Ascending aorta (tissue), 2 donors: Measurements from ENCODE around the gene ARMH4. TPM values are rescaled to one million over a fixed set of nuclear protein-coding genes. Genes with fewer than 3 reads are reported as not detected.

ENCODE experiments used
- DNase-seq, 2 donors: peaks; one replicate each; pipeline ENCODE4 v3.0.0-alpha.2; 2019; ENCODE audit warnings: low spot score in 2 of 2
- H3K27ac ChIP-seq, 2 donors: fragments of 200-600 bp; sonication (generic); one replicate each; pipeline ENCODE4 v1.5.1; 2016 to 2017; ENCODE audit warnings: mild to moderate bottlenecking in 1 of 2
- H3K27me3 ChIP-seq: fragments of 200-600 bp; sonication (generic); one replicate; pipeline ENCODE4 v1.5.1; 2017
- H3K36me3 ChIP-seq, 2 donors: fragments of 200-600 bp; sonication (generic); one replicate each; pipeline ENCODE4 v1.5.1; 2016
- H3K4me1 ChIP-seq, 2 donors: fragments of 200-600 bp; sonication (generic); one replicate each; pipeline ENCODE4 v1.5.1; 2016 to 2017; ENCODE audit warnings: mild to moderate bottlenecking in 1 of 2
- H3K4me3 ChIP-seq, 2 donors: fragments of 200-600 bp; sonication (generic); one replicate each; pipeline ENCODE4 v1.5.1; 2016 to 2017; ENCODE audit warnings: mild to moderate bottlenecking in 1 of 2
- H3K9me3 ChIP-seq, 2 donors: fragments of 200-600 bp; sonication (generic); one replicate each; pipeline ENCODE4 v1.5.1; 2016
- CTCF ChIP-seq, 3 experiments: fragments of 200-600 bp in 2 of 3; fragments of 450-650 bp in 1 of 3; sonication (generic) in 2 of 3; IDR thresholded peaks; one replicate each; pipeline ENCODE4 v1.5.1; 2016 to 2019; ENCODE audit warnings: antibody characterized with exemption in 3 of 3, mild to moderate bottlenecking in 1 of 3, moderate library complexity in 1 of 3
- intact Hi-C: fragments of 100-400 bp; cut with DNase I; formaldehyde crosslinking; loops from one replicate; pipeline ENCODE4 v1.15.1; 2023
- total RNA-seq: library from RNA; depleted of rRNA; stranded (reverse); fragments of >200 nt; gene quantifications from one replicate; pipeline ENCODE4 v1.1.0, GENCODE V29; 2016

The ARMH4 gene
- total RNA-seq, 1 donor from 2014 or later: 3.8 TPM

- no peaks in the 10 kb centered on the region for H3K9me3 ChIP-seq
- no peaks in the 10 kb centered on the region for H3K36me3 ChIP-seq
- H3K27ac ChIP-seq: no peak overlapping the region
- intact Hi-C loops: loop anchor here (1.0 to 5.0 kb wide), 2 partner anchors 44 to 58 kb away; partner anchors contain the start of gene ARMH4
- TF ChIP-seq CTCF (IDR thresholded peaks at IDR 0.05): peak; percentile 65 to 84 (median 68)
- no peak overlapping the region for H3K4me3 ChIP-seq
- peak in 1 of 2 donors; percentile 66 for DNase-seq
- H3K27me3 ChIP-seq: no peaks in the 10 kb centered on the region
- H3K4me1 ChIP-seq: no peaks in the 10 kb centered on the region
These were observed 44.0 kb downstream of the ARMH4 start for GRCh38 chr14:58107947-58108552.

GRCh38 chr14:58107041-58107440, 45.0 kb downstream of the ARMH4 start:
- DNase-seq: no peak
- Histone ChIP-seq H3K27ac (no peak overlapping the region), H3K9me3 (no peaks in the 10 kb centered on the region), H3K4me1 (no peaks in the 10 kb centered on the region), H3K36me3 (no peaks in the 10 kb centered on the region), H3K4me3 (no peak overlapping the region), H3K27me3 (no peaks in the 10 kb centered on the region)
- intact Hi-C loops: loop anchor here (5.0 kb wide), 1 partner anchor 45 kb away; the partner anchor contains the start of gene ARMH4
- TF ChIP-seq CTCF (IDR thresholded peaks at IDR 0.05): no peak

DNA sequence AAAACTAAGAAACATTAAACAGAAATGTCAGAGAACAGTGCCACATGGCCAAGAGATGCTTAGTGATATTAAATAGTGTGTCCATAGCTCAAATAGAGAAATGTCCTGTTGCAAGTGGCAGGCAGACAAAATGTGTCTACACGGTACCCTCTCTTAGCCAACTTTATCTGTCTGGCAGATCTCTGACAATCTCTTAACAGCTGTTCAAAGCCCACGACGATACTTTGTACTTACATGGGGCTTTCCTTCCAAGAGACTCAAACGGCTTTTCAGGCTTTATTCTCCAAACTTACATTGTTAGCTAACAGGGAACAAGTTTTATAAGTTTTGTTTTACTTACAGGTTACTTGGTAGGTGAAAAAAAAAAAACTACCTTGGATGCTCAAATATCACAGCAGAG, 45.6 kb downstream of the ARMH4 start:
- Histone ChIP-seq H3K9me3 (no peaks in the 10 kb centered on the region), H3K27me3 (no peaks in the 10 kb centered on the region), H3K4me3 (no peak overlapping the region), H3K36me3 (no peaks in the 10 kb centered on the region), H3K27ac (no peak overlapping the region), H3K4me1 (no peaks in the 10 kb centered on the region)
- intact Hi-C loops: loop anchor here (5.0 kb wide), 1 partner anchor 46 kb away; the partner anchor contains the start of gene ARMH4
- no peak for TF ChIP-seq CTCF (IDR thresholded peaks at IDR 0.05)
- DNase-seq: no peak

- H3K4me1 ChIP-seq: no peaks in the 10 kb centered on the region
- intact Hi-C loops: loop anchor here (5.0 kb wide), 1 partner anchor 47 kb away; the partner anchor contains the start of gene ARMH4
- H3K9me3 ChIP-seq: no peaks in the 10 kb centered on the region
- no peak overlapping the region for H3K4me3 ChIP-seq
- no peak for TF ChIP-seq CTCF (IDR thresholded peaks at IDR 0.05)
- DNase-seq: no peak
- no peak overlapping the region for H3K27ac ChIP-seq
- no peaks in the 10 kb centered on the region for H3K27me3 ChIP-seq
- H3K36me3 ChIP-seq: no peaks in the 10 kb centered on the region
These were observed 47.2 kb downstream of the ARMH4 start for GRCh38 chr14:58104808-58105207.

- DNase-seq: no peak
- intact Hi-C loops: no loop called here
- Histone ChIP-seq H3K36me3 (no peaks in the 10 kb centered on the region), H3K27ac (no peak overlapping the region), H3K9me3 (no peaks in the 10 kb centered on the region), H3K27me3 (no peaks in the 10 kb centered on the region), H3K4me1 (no peaks in the 10 kb centered on the region), H3K4me3 (no peak overlapping the region)
- no peak for TF ChIP-seq CTCF (IDR thresholded peaks at IDR 0.05)
These were observed 51.2 kb downstream of the ARMH4 start for GRCh38 chr14:58100735-58101368.
